Epithelial cell of esophagus (primary cell): ENCODE results near the gene CAPN15.
A peak's percentile ranks its signal among the peaks of the same experiment; 100 is the strongest.

Source experiments
- DNase-seq: peaks from one replicate; pipeline ENCODE4 v3.0.0; 2010; ENCODE audit warnings: low read depth
- H3K4me3 ChIP-seq: 2 replicates; pipeline ENCODE4 v1.5.1; 2011; ENCODE audit warnings: mild to moderate bottlenecking, low read length, control low read depth
- CTCF ChIP-seq: IDR thresholded peaks from 2 replicates; pipeline ENCODE4 v1.5.1; 2011; ENCODE audit warnings: low read depth, mild to moderate bottlenecking, low read length, control low read depth, inconsistent platforms; ENCODE audit not compliant: insufficient read depth; ENCODE audit errors: missing control alignments

CAPN15 gene

GRCh38 chr16:528111-529011 is 849 bp downstream of the CAPN15 start:
- DNase-seq, result peak; percentile 82
- TF ChIP-seq CTCF, result no peak
- H3K4me3 ChIP-seq, result peak overlapping the region; percentile 76

- no peak for DNase-seq
- TF ChIP-seq CTCF, result no peak
- H3K4me3 ChIP-seq, result peak overlapping the region; percentile 76
These were observed 1.6 kb downstream of the CAPN15 start for GRCh38 chr16:529012-529575.

- no peak for DNase-seq
- TF ChIP-seq CTCF, result no peak
- no peak overlapping the region for H3K4me3 ChIP-seq
These were observed 2.8 kb downstream of the CAPN15 start for GRCh38 chr16:530111-530817.

- TF ChIP-seq CTCF, result no peak
- H3K4me3 ChIP-seq, result no peak overlapping the region
- DNase-seq, result no peak
These were observed 4.1 kb downstream of the CAPN15 start for GRCh38 chr16:531494-532125.

- H3K4me3 ChIP-seq, result no peak overlapping the region
- DNase-seq, result peak; percentile 14
- TF ChIP-seq CTCF, result no peak
These were observed 6.0 kb downstream of the CAPN15 start for GRCh38 chr16:533391-534123.

GRCh38 chr16:534135-534534 is 6.6 kb downstream of the CAPN15 start:
- no peak for TF ChIP-seq CTCF
- no peak for DNase-seq
- no peak overlapping the region for H3K4me3 ChIP-seq
